ENCODE measurements around the gene MAP3K14.
A peak's percentile ranks its signal among the peaks of the same experiment; 100 is the strongest.

The MAP3K14 gene

DNA sequence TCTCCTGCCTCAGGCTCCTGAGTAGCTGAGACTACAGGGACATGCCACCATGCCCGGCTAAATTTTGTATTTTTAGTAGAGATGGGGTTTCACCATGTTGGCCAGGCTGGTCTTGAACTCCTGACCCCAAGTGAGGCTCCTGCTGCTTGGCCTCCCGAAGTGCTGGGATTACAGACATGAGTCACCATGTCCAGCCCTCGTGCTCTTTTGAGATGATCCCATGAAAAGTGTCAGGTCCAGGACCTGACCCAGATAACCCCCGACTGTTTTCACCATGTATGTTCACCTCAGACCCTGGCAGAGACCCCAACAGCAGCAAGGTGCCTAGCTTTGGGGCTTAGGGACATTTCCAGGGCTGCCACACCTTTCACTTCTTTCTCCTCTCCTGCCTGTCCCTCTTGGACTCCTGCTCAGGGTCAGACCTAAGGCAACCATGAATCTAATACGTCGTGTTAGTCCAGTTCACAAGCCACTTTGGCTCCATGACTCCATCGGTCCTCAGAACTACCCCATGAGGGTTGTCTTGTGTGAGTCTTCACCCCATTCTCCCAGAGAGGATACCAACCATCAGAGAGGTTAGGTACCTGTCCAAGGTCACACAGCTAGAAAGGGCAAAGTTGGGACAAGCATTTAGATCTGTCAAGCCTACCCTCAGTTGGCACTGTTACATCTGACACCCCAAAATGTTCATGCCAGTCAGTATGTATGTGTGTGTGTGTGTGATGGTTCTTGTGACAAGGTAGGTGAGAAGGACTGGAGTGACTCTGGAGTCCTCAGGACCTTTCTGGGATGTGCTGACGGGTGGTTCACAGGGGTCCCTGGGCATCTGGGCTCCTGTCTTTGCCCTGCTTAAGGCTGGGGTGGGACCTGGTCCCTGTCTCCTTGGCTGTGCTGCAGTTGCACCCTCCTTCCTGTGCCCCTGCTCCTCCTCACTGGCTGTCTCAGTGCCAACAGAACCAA lies 23.1 kb upstream of the MAP3K14 start:
- FAIRE-seq, result no peak
- DNase-seq (ENCODE audit: low spot score), result no peak

GRCh38 chr17:45338996-45339535 lies 22.2 kb upstream of the MAP3K14 start:
- FAIRE-seq (no peak), DNase-seq (ENCODE audit: low spot score) (no peak)

GRCh38 chr17:45338023-45338781 lies 21.4 kb upstream of the MAP3K14 start:
- no peak for DNase-seq (ENCODE audit: low spot score)
- no peak for FAIRE-seq

- no peak for FAIRE-seq
- DNase-seq (ENCODE audit: low spot score), result no peak
Measured at GRCh38 chr17:45336390-45337182, 19.8 kb upstream of the MAP3K14 start.

DNA sequence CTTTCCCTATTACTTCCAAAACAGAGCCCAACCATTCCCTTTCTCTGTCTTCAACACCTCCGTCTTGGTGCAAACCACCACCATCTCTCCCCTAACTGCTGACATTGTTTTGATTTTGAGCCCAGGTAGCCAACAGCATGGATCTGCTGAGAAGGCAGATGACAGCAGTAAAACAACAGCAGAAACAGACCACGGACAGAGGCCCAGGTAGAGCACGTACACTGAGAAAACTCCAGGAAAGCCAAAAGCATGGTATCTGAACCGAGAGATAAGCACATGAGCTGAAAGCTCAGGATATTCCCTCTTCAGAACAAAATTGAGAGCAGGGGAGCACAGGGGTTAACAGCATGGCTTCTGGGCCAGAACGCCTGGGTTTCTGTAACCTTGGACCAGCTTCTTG lies 18.9 kb upstream of the MAP3K14 start:
- FAIRE-seq (no peak), DNase-seq (ENCODE audit: low spot score) (no peak)

GRCh38 chr17:45334701-45335677 lies 18.2 kb upstream of the MAP3K14 start:
- FAIRE-seq, result no peak
- DNase-seq (ENCODE audit: low spot score), result no peak

- FAIRE-seq, result no peak
- DNase-seq (ENCODE audit: low spot score), result no peak
Measured at GRCh38 chr17:45334231-45334630, 17.4 kb upstream of the MAP3K14 start.

DNA sequence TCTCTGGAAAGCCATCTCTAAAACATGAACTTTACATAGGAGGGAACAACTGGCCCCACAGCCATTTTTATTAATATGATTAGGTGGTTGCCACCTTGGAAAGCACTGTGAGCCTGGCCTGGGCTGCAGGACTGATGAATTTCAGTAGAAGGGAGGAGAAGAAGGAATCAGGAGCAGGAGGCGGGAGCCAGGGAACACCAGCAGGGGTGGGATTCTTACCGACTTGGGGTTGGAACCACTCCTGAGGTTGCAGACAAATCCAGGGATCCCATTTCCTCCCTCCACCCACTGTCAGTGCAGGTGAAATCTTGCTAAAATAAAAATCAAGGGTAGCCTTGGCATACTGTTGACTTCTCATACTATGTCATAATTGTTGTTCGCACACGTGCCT lies 16.9 kb upstream of the MAP3K14 start:
- DNase-seq (ENCODE audit: low spot score) (no peak), FAIRE-seq (no peak)

DNA sequence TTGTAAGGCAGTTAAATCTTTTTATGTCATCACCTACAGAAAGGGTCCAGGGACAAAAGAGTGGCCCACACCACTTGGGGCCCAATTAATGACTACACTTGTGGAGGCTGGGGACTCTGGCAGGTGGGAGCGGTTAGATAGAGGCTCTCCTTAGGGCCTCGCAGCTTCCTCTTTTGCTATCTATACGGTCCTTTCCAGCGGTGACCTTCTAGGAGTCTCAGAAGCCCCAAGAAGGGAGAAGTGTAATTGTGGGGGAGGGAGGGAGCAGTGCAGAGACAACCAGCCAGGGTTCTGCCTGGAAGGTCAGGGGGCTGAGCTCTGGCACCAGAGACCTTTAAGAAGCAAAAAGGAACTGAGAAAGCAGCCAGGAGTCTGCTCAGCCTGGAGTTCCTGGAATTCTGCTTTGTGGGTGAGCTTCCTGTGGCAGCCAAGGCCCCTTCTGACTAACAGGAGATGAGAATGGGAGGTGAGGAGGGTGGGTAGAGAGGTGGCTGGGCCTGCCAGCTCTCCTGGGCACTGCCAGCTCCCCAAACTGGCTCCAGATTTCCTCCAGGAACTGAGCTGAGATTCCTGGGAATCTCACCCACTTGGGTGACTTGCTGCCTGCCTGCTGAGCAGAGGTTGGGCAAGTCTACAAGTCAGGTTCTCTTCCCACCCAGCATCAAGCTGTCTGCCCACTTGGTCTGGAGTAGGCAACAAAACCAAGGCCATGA lies 16.3 kb upstream of the MAP3K14 start:
- DNase-seq (ENCODE audit: low spot score) (no peak), FAIRE-seq (no peak)

GRCh38 chr17:45332505-45332904 lies 15.7 kb upstream of the MAP3K14 start:
- DNase-seq (ENCODE audit: low spot score), result no peak
- FAIRE-seq, result no peak

- FAIRE-seq (no peak), DNase-seq (ENCODE audit: low spot score) (no peak)
Measured at GRCh38 chr17:45326626-45327025, 9.8 kb upstream of the MAP3K14 start.

DNA sequence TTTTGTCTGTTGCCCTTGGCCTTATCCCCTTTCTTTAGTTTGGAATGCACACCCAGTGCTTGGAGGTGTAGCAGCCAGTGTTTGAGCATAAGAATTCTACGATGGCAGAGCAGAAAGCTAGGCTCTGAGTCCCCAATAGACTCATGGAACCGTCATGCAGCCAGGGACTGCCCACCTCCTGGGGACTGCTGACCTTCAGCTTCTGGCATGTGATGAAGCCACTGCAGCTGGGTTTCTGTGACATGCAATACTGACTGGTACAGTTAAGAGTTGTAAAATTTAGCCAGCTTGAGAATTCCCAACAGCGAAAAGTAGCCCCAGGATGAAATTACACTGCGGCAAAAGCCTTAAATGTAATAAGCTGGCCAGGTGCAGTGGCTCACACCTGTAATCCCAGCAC lies 9.0 kb upstream of the MAP3K14 start:
- DNase-seq (ENCODE audit: low spot score) (no peak), FAIRE-seq (no peak)

DNA sequence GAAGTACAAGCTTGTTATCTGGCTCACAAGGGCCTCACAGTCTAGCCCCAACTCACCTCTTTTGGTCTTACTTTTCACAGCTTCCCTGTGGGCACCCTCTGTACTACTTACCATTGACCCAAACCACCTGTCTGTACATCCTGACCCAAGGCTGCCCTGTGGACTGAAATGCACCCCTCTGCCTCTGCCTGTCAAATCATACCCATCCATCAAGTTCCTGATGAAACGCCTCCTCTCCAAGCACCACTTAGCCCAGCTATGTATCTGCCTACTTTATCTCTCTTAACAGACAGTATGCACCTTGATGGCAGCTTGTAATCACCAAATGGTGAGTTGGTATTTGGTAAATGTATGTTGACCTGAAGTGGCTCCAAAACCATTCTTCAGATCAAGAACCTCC lies 7.5 kb upstream of the MAP3K14 start:
- no peak for DNase-seq (ENCODE audit: low spot score)
- peak; percentile 13 for FAIRE-seq

- FAIRE-seq, result no peak
- DNase-seq (ENCODE audit: low spot score), result no peak
Measured at GRCh38 chr17:45322168-45322567, 5.3 kb upstream of the MAP3K14 start.

- peak; percentile 65 for FAIRE-seq
- peak; percentile 85 for DNase-seq (ENCODE audit: low spot score)
Measured at GRCh38 chr17:45320931-45321461, 4.2 kb upstream of the MAP3K14 start.

DNA sequence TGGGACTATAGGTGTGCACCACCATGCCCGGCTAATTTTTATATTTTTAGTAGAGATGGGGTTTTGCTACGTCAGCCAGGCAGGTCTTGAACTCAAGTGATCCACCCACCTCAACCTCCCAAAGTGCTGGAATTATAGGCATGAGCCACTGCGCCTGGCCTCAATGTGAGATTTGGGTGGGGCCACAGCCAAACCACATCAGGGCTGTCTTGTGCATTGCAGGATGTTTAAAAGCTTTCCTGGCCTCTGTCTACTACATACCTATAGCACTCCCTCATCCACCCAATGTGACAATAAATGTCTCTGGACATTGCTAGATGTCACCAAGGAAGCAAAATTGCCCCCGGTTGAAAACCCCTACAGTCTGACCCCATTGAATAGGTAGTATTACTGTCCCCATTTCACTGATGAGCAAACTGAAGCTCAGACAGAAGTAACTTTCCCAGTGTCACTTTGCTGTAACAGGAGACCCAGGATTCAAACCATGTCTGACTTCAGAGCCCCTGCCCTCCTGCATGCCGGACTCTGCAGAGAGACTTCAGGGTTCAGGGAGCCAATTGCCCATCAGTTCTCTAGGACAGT lies 3.6 kb upstream of the MAP3K14 start:
- DNase-seq (ENCODE audit: low spot score) (peak; percentile 42), FAIRE-seq (no peak)

DNA sequence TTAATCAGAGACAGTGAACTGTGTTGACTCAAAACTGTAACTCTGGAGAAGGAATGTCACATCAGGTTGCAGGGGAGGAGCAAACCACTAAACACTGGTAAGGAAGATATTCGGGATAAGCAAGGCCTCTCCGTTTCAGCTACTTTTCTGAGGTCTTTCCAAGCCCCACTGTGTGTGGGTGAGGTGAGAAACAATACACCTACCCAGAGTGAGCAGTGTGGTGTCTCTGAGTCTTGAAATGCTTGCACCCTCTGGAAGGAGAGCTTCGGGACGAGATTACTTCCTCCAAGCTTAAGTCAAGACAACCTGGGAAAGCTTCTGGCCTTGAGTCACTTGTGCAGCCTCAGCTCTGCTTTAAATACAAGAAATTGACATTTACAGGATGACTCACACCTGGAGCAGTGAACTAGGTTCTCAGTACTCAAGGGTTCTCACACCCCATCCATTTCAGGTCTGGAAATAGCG lies 2.5 kb upstream of the MAP3K14 start:
- FAIRE-seq, result no peak
- DNase-seq (ENCODE audit: low spot score), result peak; percentile 56

DNA sequence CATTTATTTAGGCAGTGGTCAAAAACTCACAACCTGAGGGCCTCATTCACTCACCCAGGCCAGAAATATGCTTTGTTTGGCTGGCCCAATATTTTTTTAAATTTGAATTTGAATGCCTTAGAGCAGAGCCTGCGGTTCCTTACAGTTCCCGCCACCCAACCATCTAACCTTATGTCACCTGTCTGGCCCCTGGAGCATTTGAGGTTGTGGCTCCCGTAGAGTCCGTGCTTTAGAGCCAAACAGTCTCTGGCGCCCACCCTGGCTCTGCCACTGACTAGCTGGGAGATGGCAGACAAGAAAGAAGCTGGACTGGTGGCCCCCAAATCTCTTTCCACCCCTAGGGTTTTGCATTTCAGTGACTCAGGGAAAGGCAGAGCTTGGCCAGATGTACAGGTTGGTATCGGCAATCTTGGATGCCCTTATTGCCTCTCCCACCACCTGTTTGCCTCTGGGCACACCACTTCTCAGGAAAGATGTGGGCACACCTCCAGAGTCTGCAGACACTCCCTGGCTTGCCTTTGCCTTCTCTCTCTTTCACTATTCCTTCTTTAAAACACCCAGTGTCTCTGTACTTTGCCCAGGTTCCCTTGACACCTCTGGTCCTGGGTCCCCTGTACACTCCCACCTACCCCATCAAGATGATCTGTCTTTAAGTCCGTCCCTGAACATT lies 1.9 kb upstream of the MAP3K14 start:
- FAIRE-seq, result no peak
- DNase-seq (ENCODE audit: low spot score), result no peak

Data from urothelium cell line (cell line).